Esophagus squamous epithelium (tissue), 5 donors: ENCODE results near the gene MTERF1. TPM values are rescaled to one million over a fixed set of nuclear protein-coding genes. Genes with fewer than 3 reads are reported as not detected.
"Not testable (repeated sequence)": the region's sequence is repeated elsewhere in the genome, so short reads cannot be mapped to it uniquely, and the experiment has no call there.

Experiments
- DNase-seq: peaks from one replicate; lab custom pipeline; 2025; lab: John Stamatoyannopoulos, UW
- H3K27ac ChIP-seq, 4 donors: fragments of 200-600 bp; sonication (generic); one replicate each; pipeline ENCODE4 v1.5.1; 2016 to 2019; ENCODE audit warnings: mild to moderate bottlenecking in 1 of 4
- H3K27me3 ChIP-seq, 4 donors: fragments of 200-600 bp; sonication (generic); 1 replicate in 3 of 4; 2 replicates in 1 of 4; pipeline versions ENCODE4 v1.5.1 to v1.6.0; 2017 to 2021; ENCODE audit warnings: antibody characterized with exemption in 1 of 4
- H3K36me3 ChIP-seq, 3 donors: fragments of 200-600 bp; sonication (generic); one replicate each; pipeline ENCODE4 v1.5.1; 2016 to 2019
- H3K4me1 ChIP-seq, 3 donors: fragments of 200-600 bp; sonication (generic); one replicate each; pipeline ENCODE4 v1.5.1; 2017 to 2019
- H3K4me3 ChIP-seq, 4 donors: fragments of 200-600 bp; sonication (generic); 1 replicate in 3 of 4; 2 replicates in 1 of 4; pipeline ENCODE4 v1.5.1; 2016 to 2019; ENCODE audit warnings: mild to moderate bottlenecking in 2 of 4, moderate library complexity in 1 of 4
- H3K9me3 ChIP-seq, 3 donors: fragments of 200-600 bp; sonication (generic); one replicate each; pipeline ENCODE4 v1.5.1; 2016 to 2019
- POLR2A ChIP-seq, 4 donors: fragments of 450-650 bp; IDR thresholded peaks; one replicate each; pipeline ENCODE4 v1.6.1; 2017; ENCODE audit warnings: antibody characterized with exemption in 4 of 4, mild to moderate bottlenecking in 4 of 4, moderate library complexity in 3 of 4
- WGBS, 2 donors: methylation state at CpG; one replicate each; pipeline ENCODE4 v1.1.5; 2018; 5-methylcytosine and 5-hydroxymethylcytosine counted together
- intact Hi-C: fragments of 100-400 bp; cut with DNase I; formaldehyde crosslinking; loops from one replicate; pipeline ENCODE4 v1.15.0; 2022
- total RNA-seq, 4 donors: library from RNA; depleted of rRNA; stranded (reverse); fragments of >200 nt; gene quantifications; one replicate each; pipeline ENCODE4 v1.1.0, GENCODE V29; 2016
- TF ChIP-seq, protein P1 (sequence below), 6 experiments: fragments of 450-650 bp in 4 of 6; fragments of 200-600 bp in 2 of 6; sonication (generic) in 2 of 6; IDR thresholded peaks; one replicate each; pipeline ENCODE4 v1.5.1; 2016 to 2019; ENCODE audit warnings: antibody characterized with exemption in 6 of 6, mild to moderate bottlenecking in 4 of 6, moderate library complexity in 4 of 6
- donor health status: DM: yes; HTN: yes; CAD: no.

The MTERF1 gene
- total RNA-seq, 4 donors from 2014 or later = 6.3 to 9.9 (median 9.2) TPM

DNA sequence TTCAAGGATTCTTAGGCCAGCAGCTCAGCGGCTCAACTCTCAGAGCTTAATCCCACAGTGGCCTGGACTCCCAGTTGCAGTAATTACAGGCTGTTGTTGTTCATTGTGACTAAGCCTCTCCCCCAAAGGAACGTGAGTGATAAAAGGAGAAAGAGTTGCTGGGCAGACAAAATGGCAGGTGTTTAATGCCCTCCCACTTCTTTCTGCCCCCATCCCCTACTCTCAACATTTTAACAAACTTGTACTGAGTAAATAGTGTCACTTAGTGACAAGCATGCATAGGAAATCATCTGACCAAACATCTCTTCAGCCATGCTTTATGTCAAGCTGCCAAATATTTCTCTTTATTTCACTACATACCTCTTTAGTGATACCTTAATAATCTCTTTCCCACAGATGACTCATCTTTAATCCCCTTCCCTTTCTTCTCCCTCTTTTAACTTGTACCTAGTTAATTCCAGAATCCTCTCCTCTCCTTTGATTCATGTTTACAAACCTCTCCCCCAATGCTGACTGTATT, 12.4 kb upstream of the MTERF1 start:
- H3K27me3 ChIP-seq = no peaks in the 10 kb centered on the region
- no peak for TF ChIP-seq POLR2A (IDR thresholded peaks at IDR 0.05)
- TF ChIP-seq, protein P1, sequence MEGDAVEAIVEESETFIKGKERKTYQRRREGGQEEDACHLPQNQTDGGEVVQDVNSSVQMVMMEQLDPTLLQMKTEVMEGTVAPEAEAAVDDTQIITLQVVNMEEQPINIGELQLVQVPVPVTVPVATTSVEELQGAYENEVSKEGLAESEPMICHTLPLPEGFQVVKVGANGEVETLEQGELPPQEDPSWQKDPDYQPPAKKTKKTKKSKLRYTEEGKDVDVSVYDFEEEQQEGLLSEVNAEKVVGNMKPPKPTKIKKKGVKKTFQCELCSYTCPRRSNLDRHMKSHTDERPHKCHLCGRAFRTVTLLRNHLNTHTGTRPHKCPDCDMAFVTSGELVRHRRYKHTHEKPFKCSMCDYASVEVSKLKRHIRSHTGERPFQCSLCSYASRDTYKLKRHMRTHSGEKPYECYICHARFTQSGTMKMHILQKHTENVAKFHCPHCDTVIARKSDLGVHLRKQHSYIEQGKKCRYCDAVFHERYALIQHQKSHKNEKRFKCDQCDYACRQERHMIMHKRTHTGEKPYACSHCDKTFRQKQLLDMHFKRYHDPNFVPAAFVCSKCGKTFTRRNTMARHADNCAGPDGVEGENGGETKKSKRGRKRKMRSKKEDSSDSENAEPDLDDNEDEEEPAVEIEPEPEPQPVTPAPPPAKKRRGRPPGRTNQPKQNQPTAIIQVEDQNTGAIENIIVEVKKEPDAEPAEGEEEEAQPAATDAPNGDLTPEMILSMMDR (IDR thresholded peaks at IDR 0.05) = no peak
- H3K4me1 ChIP-seq = peaks cover 0 to 5% (median 3%) of the 10 kb centered on the region in 3 donors
- intact Hi-C loops = no loop called here
- H3K9me3 ChIP-seq = peaks cover 0 to 4% (median 0%) of the 10 kb centered on the region in 3 donors
- H3K36me3 ChIP-seq = no peaks in the 10 kb centered on the region
- H3K27ac ChIP-seq = no peak overlapping the region
- WGBS, 2 donors = 7 to 23% methylated on average over 2 of the region's 2 CpGs
- no peak overlapping the region for H3K4me3 ChIP-seq
- DNase-seq = no peak

DNA sequence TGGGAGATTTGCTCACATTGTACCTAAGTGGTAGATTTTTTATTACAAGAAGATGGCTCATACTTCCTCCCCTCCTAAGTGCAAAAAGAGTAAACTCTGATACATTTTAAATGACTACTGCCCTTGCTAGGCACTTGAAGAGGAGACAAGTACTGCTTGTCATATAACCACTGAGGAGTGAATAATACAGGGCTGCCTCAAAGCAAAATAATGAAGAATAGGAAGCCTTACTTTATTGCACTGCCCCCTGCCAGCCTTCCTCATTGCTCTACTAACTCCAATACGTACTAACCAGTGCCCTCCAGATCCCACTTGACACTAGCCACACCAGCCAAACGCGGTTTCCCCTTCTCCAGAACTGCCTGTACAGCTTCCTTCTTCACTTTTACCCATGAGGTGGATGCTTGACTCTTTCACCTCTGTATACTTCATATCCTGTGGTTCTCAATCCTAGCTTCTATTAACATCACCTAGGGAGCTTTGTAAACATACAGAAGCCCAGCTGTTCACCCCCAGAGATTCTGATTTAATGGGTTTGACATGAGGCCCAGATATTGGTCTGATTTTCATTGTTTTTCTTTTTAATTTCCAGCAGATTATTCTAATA, 11.7 kb upstream of the MTERF1 start:
- intact Hi-C loops = no loop called here
- peaks cover 0 to 10% (median 0%) of the 10 kb centered on the region in 3 donors for H3K9me3 ChIP-seq
- TF ChIP-seq, protein P1 (IDR thresholded peaks at IDR 0.05) = no peak
- TF ChIP-seq POLR2A (IDR thresholded peaks at IDR 0.05) = no peak
- DNase-seq = no peak
- H3K4me1 ChIP-seq = peaks cover 0 to 5% (median 3%) of the 10 kb centered on the region in 3 donors
- no peak overlapping the region for H3K27ac ChIP-seq
- no peak overlapping the region for H3K4me3 ChIP-seq
- H3K27me3 ChIP-seq = no peaks in the 10 kb centered on the region
- no peaks in the 10 kb centered on the region for H3K36me3 ChIP-seq
- 65 to 69% methylated on average over 3 of the region's 3 CpGs for WGBS, 2 donors

GRCh38 chr7:91888271-91889175, 8.0 kb upstream of the MTERF1 start:
- H3K9me3 ChIP-seq = peaks cover 0 to 12% (median 0%) of the 10 kb centered on the region in 3 donors
- H3K4me1 ChIP-seq, H3K27ac ChIP-seq, DNase-seq, H3K4me3 ChIP-seq, H3K36me3 ChIP-seq, H3K27me3 ChIP-seq: not testable (repeated sequence)
- WGBS, 2 donors = no CpG with 5 or more reads among the region's 60 CpGs
- intact Hi-C loops = loop anchor here (10.0 kb wide), 1 partner anchor 46 kb away; no protein-coding TSS in a partner anchor

DNA sequence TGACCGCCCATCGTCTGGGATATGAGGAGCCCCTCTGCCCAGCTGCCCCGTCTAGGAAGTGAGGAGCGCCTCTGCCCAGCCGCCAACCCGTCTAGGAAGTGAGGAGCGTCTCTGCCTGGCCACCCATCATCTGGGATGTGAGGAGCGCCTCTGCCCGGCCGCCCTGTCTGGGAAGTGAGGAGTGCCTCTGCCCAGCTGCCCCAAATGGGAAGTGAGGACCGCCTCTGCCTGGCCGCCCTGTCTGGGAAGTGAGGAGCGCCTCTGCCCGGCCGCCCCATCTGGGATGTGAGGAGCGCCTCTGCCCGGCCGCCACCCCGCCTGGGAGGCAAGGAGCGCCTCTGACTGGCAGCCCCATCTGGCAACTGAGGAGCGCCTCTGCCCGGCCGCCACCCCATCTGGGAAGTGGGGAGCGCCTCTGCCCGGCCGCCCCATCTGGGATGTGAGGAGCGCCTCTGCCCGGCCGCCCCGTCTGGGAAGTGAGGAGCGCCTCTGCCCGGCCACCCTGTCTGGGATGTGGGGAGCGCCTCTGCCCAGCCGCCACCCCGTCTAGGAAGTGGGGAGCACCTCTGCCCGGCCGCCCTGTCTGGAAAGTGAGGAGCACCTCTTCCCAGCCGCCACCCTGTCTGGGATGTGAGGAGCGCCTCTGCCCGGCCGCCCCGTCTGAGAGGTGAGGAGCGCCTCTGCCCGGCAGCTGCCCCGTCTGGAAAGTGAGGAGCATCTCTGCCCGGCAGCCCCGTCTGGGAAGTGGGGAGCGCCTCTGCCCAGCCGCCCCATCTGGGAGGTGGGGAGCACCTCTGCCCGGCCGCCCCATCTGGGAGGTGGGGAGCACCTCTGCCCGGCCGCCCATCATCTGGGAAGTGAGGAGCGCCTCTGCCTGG, 7.1 kb upstream of the MTERF1 start:
- H3K4me3 ChIP-seq, H3K27me3 ChIP-seq, DNase-seq, H3K4me1 ChIP-seq, H3K36me3 ChIP-seq, H3K27ac ChIP-seq: not testable (repeated sequence)
- no CpG with 5 or more reads among the region's 54 CpGs for WGBS, 2 donors
- intact Hi-C loops = loop anchor here (10.0 kb wide), 1 partner anchor 47 kb away; no protein-coding TSS in a partner anchor
- H3K9me3 ChIP-seq = peaks cover 0 to 12% (median 0%) of the 10 kb centered on the region in 3 donors

- no peak for DNase-seq
- H3K9me3 ChIP-seq = peaks cover 0 to 12% (median 0%) of the 10 kb centered on the region in 3 donors
- intact Hi-C loops = loop anchor here (10.0 kb wide), 1 partner anchor 51 kb away; no protein-coding TSS in a partner anchor
- no peaks in the 10 kb centered on the region for H3K36me3 ChIP-seq
- TF ChIP-seq, protein P1 (IDR thresholded peaks at IDR 0.05) = no peak
- no peak for TF ChIP-seq POLR2A (IDR thresholded peaks at IDR 0.05)
- WGBS, 2 donors = 78 to 93% methylated on average over 1 of the region's 1 CpG
- H3K27ac ChIP-seq = no peak overlapping the region
- peaks cover 4 to 19% (median 10%) of the 10 kb centered on the region in 3 donors for H3K4me1 ChIP-seq
- H3K27me3 ChIP-seq = no peaks in the 10 kb centered on the region
- H3K4me3 ChIP-seq = no peak overlapping the region
Measured at GRCh38 chr7:91883676-91884362, 3.3 kb upstream of the MTERF1 start.
